ENCODE data around the gene DGLUCY.

DGLUCY gene

GRCh38 chr14:91270188-91270587 is 156.3 kb downstream of the DGLUCY start:
- Histone ChIP-seq H3K18ac (ENCODE audit: low read depth in 1 of 2, low read length in 2 of 2) (no peak overlapping the region), H2AFZ (ENCODE audit: low read depth, low read length) (no peak overlapping the region), H3K23ac (ENCODE audit: low read length in 2 of 2) (no peak overlapping the region), H3K4me3 (ENCODE audit: insufficient read depth in 1 of 2, low read depth in 1 of 2, low read length in 2 of 2) (no peak overlapping the region), H3K79me1 (replicated peaks; ENCODE audit: low read length, poor library complexity, severe bottlenecking) (no peaks in the 10 kb centered on the region), H3K36me3 (ENCODE audit: control insufficient read depth in 1 of 2, insufficient read depth in 2 of 2, low read depth in 1 of 2, low read length in 2 of 2) (peaks cover 0 to 7% of the 10 kb centered on the region in 2 experiments), H2BK15ac (ENCODE audit: low read depth, poor library complexity, severe bottlenecking) (no peak overlapping the region), H3K9me3 (ENCODE audit: control insufficient read depth, low read length) (no peaks in the 10 kb centered on the region), H2BK12ac (ENCODE audit: low read length in 2 of 2) (no peak overlapping the region), H3K4me1 (ENCODE audit: control insufficient read depth, insufficient read depth, low read depth, low read length) (peaks cover 2% of the 10 kb centered on the region), H2AK5ac (ENCODE audit: low read length, severe bottlenecking) (no peak overlapping the region), H4K91ac (ENCODE audit: low read length) (no peak overlapping the region), H2BK120ac (ENCODE audit: low read depth, low read length) (no peak overlapping the region), H2BK5ac (ENCODE audit: low read depth, low read length, poor library complexity, severe bottlenecking) (no peak overlapping the region), H3K4ac (ENCODE audit: low read depth in 1 of 2, low read length in 2 of 2) (no peak overlapping the region), H4K8ac (ENCODE audit: low read length) (no peak overlapping the region), H3K27me3 (ENCODE audit: control insufficient read depth in 1 of 2, insufficient read depth in 1 of 2, low read length in 2 of 2) (peaks cover 0 to 31% of the 10 kb centered on the region in 2 experiments), H3K9ac (ENCODE audit: low read length) (no peak overlapping the region), H3K27ac (ENCODE audit: low read length, poor library complexity, severe bottlenecking) (no peak overlapping the region), H3K14ac (ENCODE audit: low read length in 2 of 2) (no peak overlapping the region), H3K4me2 (ENCODE audit: low read length, poor library complexity, severe bottlenecking) (no peak overlapping the region)
- 94% methylated on average over 6 of the region's 6 CpGs for WGBS
- DNase-seq: no peak

- Histone ChIP-seq H3K23ac (ENCODE audit: low read length in 2 of 2) (no peak overlapping the region), H2BK5ac (ENCODE audit: low read depth, low read length, poor library complexity, severe bottlenecking) (no peak overlapping the region), H4K8ac (ENCODE audit: low read length) (no peak overlapping the region), H2BK120ac (ENCODE audit: low read depth, low read length) (no peak overlapping the region), H2BK15ac (ENCODE audit: low read depth, poor library complexity, severe bottlenecking) (no peak overlapping the region), H2BK12ac (ENCODE audit: low read length in 2 of 2) (no peak overlapping the region), H4K91ac (ENCODE audit: low read length) (no peak overlapping the region), H3K4me1 (ENCODE audit: control insufficient read depth, insufficient read depth, low read depth, low read length) (no peaks in the 10 kb centered on the region), H3K27me3 (ENCODE audit: control insufficient read depth in 1 of 2, insufficient read depth in 1 of 2, low read length in 2 of 2) (peaks cover 0 to 29% of the 10 kb centered on the region in 2 experiments), H3K9me3 (ENCODE audit: control insufficient read depth, low read length) (no peaks in the 10 kb centered on the region), H3K4me2 (ENCODE audit: low read length, poor library complexity, severe bottlenecking) (no peak overlapping the region), H3K36me3 (ENCODE audit: control insufficient read depth in 1 of 2, insufficient read depth in 2 of 2, low read depth in 1 of 2, low read length in 2 of 2) (peaks cover 0 to 7% of the 10 kb centered on the region in 2 experiments), H3K4me3 (ENCODE audit: insufficient read depth in 1 of 2, low read depth in 1 of 2, low read length in 2 of 2) (no peak overlapping the region), H3K4ac (ENCODE audit: low read depth in 1 of 2, low read length in 2 of 2) (no peak overlapping the region), H2AK5ac (ENCODE audit: low read length, severe bottlenecking) (no peak overlapping the region), H3K9ac (ENCODE audit: low read length) (no peak overlapping the region), H2AFZ (ENCODE audit: low read depth, low read length) (no peak overlapping the region), H3K79me1 (replicated peaks; ENCODE audit: low read length, poor library complexity, severe bottlenecking) (no peaks in the 10 kb centered on the region), H3K14ac (ENCODE audit: low read length in 2 of 2) (no peak overlapping the region), H3K18ac (ENCODE audit: low read depth in 1 of 2, low read length in 2 of 2) (no peak overlapping the region), H3K27ac (ENCODE audit: low read length, poor library complexity, severe bottlenecking) (no peak overlapping the region)
- 55% methylated on average over 5 of the region's 8 CpGs for WGBS
- no peak for DNase-seq
Observed at GRCh38 chr14:91270619-91271018, 156.7 kb downstream of the DGLUCY start.

GRCh38 chr14:91271639-91272038 is 157.8 kb downstream of the DGLUCY start:
- no peaks in the 10 kb centered on the region for H3K4me1 ChIP-seq (ENCODE audit: control insufficient read depth, insufficient read depth, low read depth, low read length)
- H2BK120ac ChIP-seq (ENCODE audit: low read depth, low read length): no peak overlapping the region
- no peak overlapping the region for H2AK5ac ChIP-seq (ENCODE audit: low read length, severe bottlenecking)
- H2BK15ac ChIP-seq (ENCODE audit: low read depth, poor library complexity, severe bottlenecking): no peak overlapping the region
- H3K27me3 ChIP-seq (ENCODE audit: control insufficient read depth in 1 of 2, insufficient read depth in 1 of 2, low read length in 2 of 2): peaks cover 0 to 29% of the 10 kb centered on the region in 2 experiments
- no peaks in the 10 kb centered on the region for H3K9me3 ChIP-seq (ENCODE audit: control insufficient read depth, low read length)
- H3K14ac ChIP-seq (ENCODE audit: low read length in 2 of 2): no peak overlapping the region
- H2BK12ac ChIP-seq (ENCODE audit: low read length in 2 of 2): no peak overlapping the region
- H3K4ac ChIP-seq (ENCODE audit: low read depth in 1 of 2, low read length in 2 of 2): no peak overlapping the region
- H4K91ac ChIP-seq (ENCODE audit: low read length): no peak overlapping the region
- peaks cover 0 to 7% of the 10 kb centered on the region in 2 experiments for H3K36me3 ChIP-seq (ENCODE audit: control insufficient read depth in 1 of 2, insufficient read depth in 2 of 2, low read depth in 1 of 2, low read length in 2 of 2)
- no peak for DNase-seq
- no peak overlapping the region for H3K27ac ChIP-seq (ENCODE audit: low read length, poor library complexity, severe bottlenecking)
- WGBS: 94% methylated on average over 9 of the region's 9 CpGs
- H3K23ac ChIP-seq (ENCODE audit: low read length in 2 of 2): no peak overlapping the region
- H3K4me3 ChIP-seq (ENCODE audit: insufficient read depth in 1 of 2, low read depth in 1 of 2, low read length in 2 of 2): no peak overlapping the region
- no peak overlapping the region for H3K9ac ChIP-seq (ENCODE audit: low read length)
- H4K8ac ChIP-seq (ENCODE audit: low read length): no peak overlapping the region
- no peak overlapping the region for H3K4me2 ChIP-seq (ENCODE audit: low read length, poor library complexity, severe bottlenecking)
- H3K18ac ChIP-seq (ENCODE audit: low read depth in 1 of 2, low read length in 2 of 2): no peak overlapping the region
- H2BK5ac ChIP-seq (ENCODE audit: low read depth, low read length, poor library complexity, severe bottlenecking): no peak overlapping the region
- H3K79me1 ChIP-seq (replicated peaks; ENCODE audit: low read length, poor library complexity, severe bottlenecking): no peaks in the 10 kb centered on the region
- H2AFZ ChIP-seq (ENCODE audit: low read depth, low read length): no peak overlapping the region

GRCh38 chr14:91272341-91273272 is 158.7 kb downstream of the DGLUCY start:
- Histone ChIP-seq H3K9me3 (ENCODE audit: control insufficient read depth, low read length) (no peaks in the 10 kb centered on the region), H3K23ac (ENCODE audit: low read length in 2 of 2) (no peak overlapping the region), H3K14ac (ENCODE audit: low read length in 2 of 2) (no peak overlapping the region), H4K91ac (ENCODE audit: low read length) (no peak overlapping the region), H4K8ac (ENCODE audit: low read length) (no peak overlapping the region), H3K9ac (ENCODE audit: low read length) (no peak overlapping the region), H3K4me1 (ENCODE audit: control insufficient read depth, insufficient read depth, low read depth, low read length) (no peaks in the 10 kb centered on the region), H2BK5ac (ENCODE audit: low read depth, low read length, poor library complexity, severe bottlenecking) (no peak overlapping the region), H2BK15ac (ENCODE audit: low read depth, poor library complexity, severe bottlenecking) (no peak overlapping the region), H3K4me3 (ENCODE audit: insufficient read depth in 1 of 2, low read depth in 1 of 2, low read length in 2 of 2) (no peak overlapping the region), H3K79me1 (replicated peaks; ENCODE audit: low read length, poor library complexity, severe bottlenecking) (no peaks in the 10 kb centered on the region), H3K4me2 (ENCODE audit: low read length, poor library complexity, severe bottlenecking) (no peak overlapping the region), H3K36me3 (ENCODE audit: control insufficient read depth in 1 of 2, insufficient read depth in 2 of 2, low read depth in 1 of 2, low read length in 2 of 2) (peaks cover 0 to 7% of the 10 kb centered on the region in 2 experiments), H2BK120ac (ENCODE audit: low read depth, low read length) (no peak overlapping the region), H2AK5ac (ENCODE audit: low read length, severe bottlenecking) (no peak overlapping the region), H3K27ac (ENCODE audit: low read length, poor library complexity, severe bottlenecking) (no peak overlapping the region), H2BK12ac (ENCODE audit: low read length in 2 of 2) (no peak overlapping the region), H2AFZ (ENCODE audit: low read depth, low read length) (no peak overlapping the region), H3K27me3 (ENCODE audit: control insufficient read depth in 1 of 2, insufficient read depth in 1 of 2, low read length in 2 of 2) (peaks cover 0 to 31% of the 10 kb centered on the region in 2 experiments), H3K4ac (ENCODE audit: low read depth in 1 of 2, low read length in 2 of 2) (no peak overlapping the region), H3K18ac (ENCODE audit: low read depth in 1 of 2, low read length in 2 of 2) (no peak overlapping the region)
- 93% methylated on average over 43 of the region's 43 CpGs for WGBS
- DNase-seq: no peak

Measured in mesenchymal stem cell (in vitro differentiated cells and primary cell).